Right atrium auricular region (tissue), 2 donors: ENCODE results near the gene LSP1. TPM values are rescaled to one million over a fixed set of nuclear protein-coding genes. Genes with fewer than 3 reads are reported as not detected.

Source experiments
- DNase-seq: peaks from one replicate; pipeline ENCODE4 v3.0.0-alpha.2; 2019; ENCODE audit warnings: low spot score
- H3K27ac ChIP-seq, 2 donors: fragments of 200-600 bp; sonication (generic); 1 replicate in 1 of 2; 2 replicates in 1 of 2; pipeline ENCODE4 v1.5.1; 2016 to 2019
- H3K27me3 ChIP-seq, 2 donors: fragments of 200-600 bp; sonication (generic); one replicate each; pipeline versions ENCODE4 v1.5.1 to v1.6.0; 2017 to 2019
- H3K36me3 ChIP-seq: fragments of 200-600 bp; sonication (generic); one replicate; pipeline ENCODE4 v1.5.1; 2016
- H3K4me1 ChIP-seq, 2 donors: fragments of 200-600 bp; sonication (generic); one replicate each; pipeline versions ENCODE4 v1.5.1 to v1.6.0; 2017 to 2019
- H3K4me3 ChIP-seq, 2 donors: fragments of 200-600 bp; sonication (generic); 1 replicate in 1 of 2; 2 replicates in 1 of 2; pipeline ENCODE4 v1.5.1; 2017 to 2019; ENCODE audit warnings: mild to moderate bottlenecking in 1 of 2, moderate library complexity in 1 of 2
- H3K9me3 ChIP-seq, 2 donors: fragments of 200-600 bp; sonication (generic); one replicate each; pipeline ENCODE4 v1.5.1; 2019
- CTCF ChIP-seq, 2 donors: fragments of 200-600 bp; sonication (generic); IDR thresholded peaks; one replicate each; pipeline ENCODE4 v1.5.1; 2019; ENCODE audit warnings: antibody characterized with exemption in 2 of 2
- total RNA-seq, 2 donors: library from RNA; depleted of rRNA; stranded (reverse); fragments of >200 nt; gene quantifications; one replicate each; pipeline ENCODE4 v1.1.0, GENCODE V29; 2016

Gene LSP1
- total RNA-seq, 2 donors from 2014 or later: 7.9 to 12.1 TPM

GRCh38 chr11:1924181-1924580 is 71.3 kb downstream of the LSP1 start:
- no peak for TF ChIP-seq CTCF (IDR thresholded peaks at IDR 0.05)
- Histone ChIP-seq H3K36me3 (no peaks in the 10 kb centered on the region), H3K4me1 (peaks cover 0 to 48% of the 10 kb centered on the region in 2 donors), H3K27me3 (no peaks in the 10 kb centered on the region), H3K27ac (no peak overlapping the region), H3K9me3 (no peaks in the 10 kb centered on the region), H3K4me3 (no peak overlapping the region)
- no peak for DNase-seq

GRCh38 chr11:1924646-1925372 is 71.9 kb downstream of the LSP1 start:
- no peaks in the 10 kb centered on the region for H3K36me3 ChIP-seq
- no peak for TF ChIP-seq CTCF (IDR thresholded peaks at IDR 0.05)
- H3K9me3 ChIP-seq: no peaks in the 10 kb centered on the region
- peaks cover 0 to 42% of the 10 kb centered on the region in 2 donors for H3K4me1 ChIP-seq
- H3K27ac ChIP-seq: no peak overlapping the region
- no peak for DNase-seq
- no peak overlapping the region for H3K4me3 ChIP-seq
- H3K27me3 ChIP-seq: no peaks in the 10 kb centered on the region

GRCh38 chr11:1925373-1926155 is 72.7 kb downstream of the LSP1 start:
- H3K36me3 ChIP-seq: no peaks in the 10 kb centered on the region
- no peaks in the 10 kb centered on the region for H3K27me3 ChIP-seq
- TF ChIP-seq CTCF (IDR thresholded peaks at IDR 0.05): no peak
- no peak for DNase-seq
- H3K9me3 ChIP-seq: no peaks in the 10 kb centered on the region
- H3K27ac ChIP-seq: peak overlapping the region in 1 of 2 donors; percentile 51
- no peak overlapping the region for H3K4me3 ChIP-seq
- peaks cover 0 to 40% of the 10 kb centered on the region in 2 donors for H3K4me1 ChIP-seq

- TF ChIP-seq CTCF (IDR thresholded peaks at IDR 0.05): no peak
- Histone ChIP-seq H3K4me1 (peaks cover 0 to 33% of the 10 kb centered on the region in 2 donors), H3K9me3 (no peaks in the 10 kb centered on the region), H3K27ac (peak overlapping the region; percentile 51 to 57), H3K4me3 (no peak overlapping the region), H3K27me3 (no peaks in the 10 kb centered on the region), H3K36me3 (no peaks in the 10 kb centered on the region)
- DNase-seq: no peak
Measured at GRCh38 chr11:1926156-1927025, 73.5 kb downstream of the LSP1 start.

- H3K27me3 ChIP-seq: no peaks in the 10 kb centered on the region
- no peak for DNase-seq
- peak overlapping the region; percentile 51 to 57 for H3K27ac ChIP-seq
- TF ChIP-seq CTCF (IDR thresholded peaks at IDR 0.05): no peak
- peaks cover 0 to 25% of the 10 kb centered on the region in 2 donors for H3K4me1 ChIP-seq
- H3K36me3 ChIP-seq: no peaks in the 10 kb centered on the region
- no peaks in the 10 kb centered on the region for H3K9me3 ChIP-seq
- H3K4me3 ChIP-seq: no peak overlapping the region
Measured at GRCh38 chr11:1927026-1927847, 74.4 kb downstream of the LSP1 start.
